Measurements from ENCODE around the gene FCRLA.

GRCh38 chr1:161676958-161677689 is 29.9 kb upstream of the FCRLA start:
- TF ChIP-seq, protein P1, sequence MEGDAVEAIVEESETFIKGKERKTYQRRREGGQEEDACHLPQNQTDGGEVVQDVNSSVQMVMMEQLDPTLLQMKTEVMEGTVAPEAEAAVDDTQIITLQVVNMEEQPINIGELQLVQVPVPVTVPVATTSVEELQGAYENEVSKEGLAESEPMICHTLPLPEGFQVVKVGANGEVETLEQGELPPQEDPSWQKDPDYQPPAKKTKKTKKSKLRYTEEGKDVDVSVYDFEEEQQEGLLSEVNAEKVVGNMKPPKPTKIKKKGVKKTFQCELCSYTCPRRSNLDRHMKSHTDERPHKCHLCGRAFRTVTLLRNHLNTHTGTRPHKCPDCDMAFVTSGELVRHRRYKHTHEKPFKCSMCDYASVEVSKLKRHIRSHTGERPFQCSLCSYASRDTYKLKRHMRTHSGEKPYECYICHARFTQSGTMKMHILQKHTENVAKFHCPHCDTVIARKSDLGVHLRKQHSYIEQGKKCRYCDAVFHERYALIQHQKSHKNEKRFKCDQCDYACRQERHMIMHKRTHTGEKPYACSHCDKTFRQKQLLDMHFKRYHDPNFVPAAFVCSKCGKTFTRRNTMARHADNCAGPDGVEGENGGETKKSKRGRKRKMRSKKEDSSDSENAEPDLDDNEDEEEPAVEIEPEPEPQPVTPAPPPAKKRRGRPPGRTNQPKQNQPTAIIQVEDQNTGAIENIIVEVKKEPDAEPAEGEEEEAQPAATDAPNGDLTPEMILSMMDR (IDR thresholded peaks at IDR 0.05), result no peak
- no peak for TF ChIP-seq POLR2A (IDR thresholded peaks at IDR 0.05)

Data from thyroid gland (tissue), 4 donors.